Measurements from ENCODE around the gene PKD1L1. TPM values are rescaled to one million over a fixed set of nuclear protein-coding genes. Genes with fewer than 3 reads are reported as not detected.

The PKD1L1 gene
- total RNA-seq, 2 donors from 2014 or later = 0.40 to 1.2 TPM

- no peak overlapping the region for H3K4me3 ChIP-seq
- H3K36me3 ChIP-seq = no peaks in the 10 kb centered on the region
- H3K4me1 ChIP-seq = no peaks in the 10 kb centered on the region
- TF ChIP-seq CTCF (IDR thresholded peaks at IDR 0.05) = no peak
- no peaks in the 10 kb centered on the region for H3K27me3 ChIP-seq
- intact Hi-C loops (cut with DNase I) = no loop called here
- no peak overlapping the region for H3K9ac ChIP-seq (ENCODE audit: low read depth in 2 of 2, low read length in 2 of 2)
- H3K27ac ChIP-seq = no peak overlapping the region
- no peak for DNase-seq
- no peaks in the 10 kb centered on the region for H3K9me3 ChIP-seq
Observed at GRCh38 chr7:47949703-47950102, 1.4 kb upstream of the PKD1L1 start.

GRCh38 chr7:47947355-47947749, 914 bp downstream of the PKD1L1 start:
- no peak overlapping the region for H3K27ac ChIP-seq
- no peaks in the 10 kb centered on the region for H3K36me3 ChIP-seq
- no peak for DNase-seq
- no peak overlapping the region for H3K4me3 ChIP-seq
- H3K4me1 ChIP-seq = no peaks in the 10 kb centered on the region
- H3K9me3 ChIP-seq = no peaks in the 10 kb centered on the region
- no peak overlapping the region for H3K9ac ChIP-seq (ENCODE audit: low read depth in 2 of 2, low read length in 2 of 2)
- intact Hi-C loops (cut with DNase I) = no loop called here
- no peak for TF ChIP-seq CTCF (IDR thresholded peaks at IDR 0.05)
- no peaks in the 10 kb centered on the region for H3K27me3 ChIP-seq

- no peak overlapping the region for H3K9ac ChIP-seq (ENCODE audit: low read depth in 2 of 2, low read length in 2 of 2)
- intact Hi-C loops (cut with DNase I) = no loop called here
- no peaks in the 10 kb centered on the region for H3K4me1 ChIP-seq
- no peak overlapping the region for H3K27ac ChIP-seq
- H3K4me3 ChIP-seq = no peak overlapping the region
- TF ChIP-seq CTCF (IDR thresholded peaks at IDR 0.05) = no peak
- no peak for DNase-seq
- no peaks in the 10 kb centered on the region for H3K9me3 ChIP-seq
- no peaks in the 10 kb centered on the region for H3K27me3 ChIP-seq
- no peaks in the 10 kb centered on the region for H3K36me3 ChIP-seq
Observed at GRCh38 chr7:47946581-47947354, 1.5 kb downstream of the PKD1L1 start.

GRCh38 chr7:47945261-47946015, 2.8 kb downstream of the PKD1L1 start:
- H3K4me3 ChIP-seq = no peak overlapping the region
- intact Hi-C loops (cut with DNase I) = loop anchor here (2.0 kb wide), 2 partner anchors 23 to 165 kb away; no protein-coding TSS in a partner anchor

More at GRCh38 chr7:47945261-47946015, 2.8 kb downstream of the PKD1L1 start:
- no peaks in the 10 kb centered on the region for H3K36me3 ChIP-seq
- peak; percentile 90 for DNase-seq
- no peaks in the 10 kb centered on the region for H3K27me3 ChIP-seq
- no peak overlapping the region for H3K27ac ChIP-seq
- peaks cover 7% of the 10 kb centered on the region for H3K4me1 ChIP-seq
- TF ChIP-seq CTCF (IDR thresholded peaks at IDR 0.05) = peak; percentile 75
- no peak overlapping the region for H3K9ac ChIP-seq (ENCODE audit: low read depth in 2 of 2, low read length in 2 of 2)
- H3K9me3 ChIP-seq = no peaks in the 10 kb centered on the region
